Prostate gland (tissue), 2 donors: ENCODE results near the gene ZNF133.

Experiments
- CTCF ChIP-seq, 4 experiments: fragments of 200-600 bp in 2 of 4; fragments of 450-650 bp in 2 of 4; sonication (generic) in 2 of 4; IDR thresholded peaks; 1 replicate in 3 of 4; 2 replicates in 1 of 4; pipeline ENCODE4 v1.5.1; 2016 to 2019; ENCODE audit warnings: antibody characterized with exemption in 4 of 4, mild to moderate bottlenecking in 2 of 4, moderate library complexity in 2 of 4
- POLR2A ChIP-seq: fragments of 450-650 bp; IDR thresholded peaks from one replicate; pipeline ENCODE4 v1.6.1; 2016; ENCODE audit warnings: antibody characterized with exemption, mild to moderate bottlenecking
- POLR2AphosphoS5 ChIP-seq: sonication (generic); formaldehyde crosslinking; IDR thresholded peaks from one replicate; pipeline ENCODE4 v1.6.1; 2017; ENCODE audit warnings: antibody characterized with exemption

- TF ChIP-seq POLR2AphosphoS5: no peak
- TF ChIP-seq CTCF (IDR thresholded peaks at IDR 0.05): no peak
- no peak for TF ChIP-seq POLR2A
Observed at GRCh38 chr20:18265441-18265840, 22.9 kb upstream of the ZNF133 start.
